HG02759 (cell line): ENCODE measurements around the gene HIBCH.
"Not testable (repeated sequence)": the region's sequence is repeated elsewhere in the genome, so short reads cannot be mapped to it uniquely, and the experiment has no call there.

Experiments used
- ATAC-seq: cut with Tn5 transposase; IDR thresholded peaks from one replicate; pipeline ENCODE4 v1.9.1; 2021; ENCODE audit warnings: mild to moderate bottlenecking, moderate library complexity; ENCODE audit not compliant: unreplicated experiment

Gene HIBCH

DNA sequence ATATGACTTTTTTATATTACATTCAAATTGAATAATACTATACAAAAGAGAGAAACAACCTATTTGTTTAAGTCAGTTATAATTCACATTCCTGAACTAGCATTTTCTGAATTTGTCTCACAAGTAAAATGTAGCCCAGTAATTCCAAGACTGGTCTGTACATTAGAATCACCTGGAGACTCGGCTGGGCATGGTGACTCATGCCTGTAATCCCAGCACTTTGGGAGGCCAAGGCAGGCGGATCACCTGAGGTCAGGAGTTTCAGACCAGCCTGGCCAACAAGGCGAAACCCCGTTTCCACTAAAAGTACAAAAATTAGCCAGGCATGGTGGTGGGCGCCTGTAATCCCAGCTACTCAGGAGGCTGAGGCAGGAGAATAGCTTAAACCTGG, 7.0 kb downstream of the HIBCH start:
- ATAC-seq = not testable (repeated sequence)

GRCh38 chr2:190311893-190312634, 7.6 kb downstream of the HIBCH start:
- no peak for ATAC-seq

DNA sequence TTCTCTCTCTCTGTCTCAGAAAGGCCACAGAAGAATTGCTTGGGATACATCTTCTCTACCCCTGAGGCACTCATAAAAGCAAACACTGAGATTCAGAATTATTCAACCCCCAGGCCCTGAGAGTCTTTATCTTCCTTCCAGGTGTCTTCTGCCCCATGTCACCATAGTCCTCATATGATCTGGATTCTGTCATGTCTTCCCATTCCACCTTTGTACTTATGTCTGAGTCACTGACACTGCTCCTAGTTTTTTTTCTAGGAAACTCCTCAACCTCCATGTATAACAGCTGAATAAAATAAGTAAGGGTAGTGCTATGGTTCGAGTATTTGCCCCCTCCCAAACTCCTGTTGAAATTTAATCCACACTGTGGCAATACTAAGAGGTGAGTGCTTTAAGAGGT, 11.6 kb downstream of the HIBCH start:
- ATAC-seq = no peak

DNA sequence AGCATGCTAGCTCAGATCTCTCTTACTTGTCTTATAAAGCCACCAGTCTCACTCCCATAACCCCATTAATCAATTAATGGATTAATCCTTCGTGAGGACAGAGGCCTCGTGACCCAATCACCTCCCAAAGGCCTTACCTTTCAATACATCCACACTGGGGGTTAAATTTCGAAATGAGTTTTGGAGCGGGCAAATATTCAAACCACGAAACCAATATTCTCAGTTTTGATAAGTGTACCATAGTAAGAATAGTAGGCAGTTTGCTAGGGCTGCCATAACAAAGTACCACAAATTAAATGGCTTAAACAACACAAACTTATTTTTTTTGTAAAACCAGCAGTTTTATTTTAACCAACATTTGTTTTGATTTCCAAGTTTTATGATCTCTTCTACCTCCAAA, 15.2 kb downstream of the HIBCH start:
- no peak for ATAC-seq

GRCh38 chr2:190303647-190304046, 16.0 kb downstream of the HIBCH start:
- no peak for ATAC-seq

- ATAC-seq = no peak
Measured at GRCh38 chr2:190302052-190302451, 17.6 kb downstream of the HIBCH start.

DNA sequence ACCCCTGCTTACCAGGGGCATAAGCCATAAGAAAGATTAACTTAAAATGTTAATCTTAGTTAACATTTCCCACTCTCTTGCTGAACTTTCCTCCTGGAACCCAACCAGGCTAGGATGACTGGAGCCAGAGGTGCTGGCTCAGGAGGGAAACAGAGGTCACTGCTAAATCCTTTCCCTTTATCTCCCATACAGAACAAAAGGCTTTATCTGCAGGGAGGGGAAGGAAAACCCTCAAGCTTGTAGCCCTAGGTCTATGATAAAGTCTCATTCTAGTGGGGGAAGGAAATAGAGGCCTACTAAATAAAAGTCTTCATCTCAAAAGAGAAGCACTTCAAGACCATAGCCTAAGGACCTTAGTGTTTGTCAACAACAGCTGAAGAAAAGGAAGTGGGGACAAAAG, 18.6 kb downstream of the HIBCH start:
- ATAC-seq = no peak

GRCh38 chr2:190297880-190298279, 21.7 kb downstream of the HIBCH start:
- ATAC-seq = not testable (repeated sequence)

DNA sequence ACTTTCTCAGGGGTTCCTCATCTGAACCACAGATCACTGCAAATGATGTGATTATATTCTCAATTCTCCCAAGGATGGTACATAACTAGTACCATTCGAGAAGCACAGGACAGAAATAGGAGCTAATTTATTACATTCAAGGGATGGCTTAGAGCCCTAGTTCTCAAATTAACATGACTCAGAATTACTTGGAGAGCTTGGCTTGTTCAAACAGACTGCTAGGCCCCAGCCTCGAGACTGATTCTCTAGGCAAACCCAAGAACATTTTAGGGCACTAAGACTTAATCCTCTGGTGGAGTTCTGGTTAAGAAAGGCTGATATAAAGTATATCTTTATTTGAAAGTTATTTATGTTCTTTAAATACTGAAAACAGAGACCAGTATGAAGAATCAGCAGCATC, 35.8 kb downstream of the HIBCH start:
- ATAC-seq = no peak

DNA sequence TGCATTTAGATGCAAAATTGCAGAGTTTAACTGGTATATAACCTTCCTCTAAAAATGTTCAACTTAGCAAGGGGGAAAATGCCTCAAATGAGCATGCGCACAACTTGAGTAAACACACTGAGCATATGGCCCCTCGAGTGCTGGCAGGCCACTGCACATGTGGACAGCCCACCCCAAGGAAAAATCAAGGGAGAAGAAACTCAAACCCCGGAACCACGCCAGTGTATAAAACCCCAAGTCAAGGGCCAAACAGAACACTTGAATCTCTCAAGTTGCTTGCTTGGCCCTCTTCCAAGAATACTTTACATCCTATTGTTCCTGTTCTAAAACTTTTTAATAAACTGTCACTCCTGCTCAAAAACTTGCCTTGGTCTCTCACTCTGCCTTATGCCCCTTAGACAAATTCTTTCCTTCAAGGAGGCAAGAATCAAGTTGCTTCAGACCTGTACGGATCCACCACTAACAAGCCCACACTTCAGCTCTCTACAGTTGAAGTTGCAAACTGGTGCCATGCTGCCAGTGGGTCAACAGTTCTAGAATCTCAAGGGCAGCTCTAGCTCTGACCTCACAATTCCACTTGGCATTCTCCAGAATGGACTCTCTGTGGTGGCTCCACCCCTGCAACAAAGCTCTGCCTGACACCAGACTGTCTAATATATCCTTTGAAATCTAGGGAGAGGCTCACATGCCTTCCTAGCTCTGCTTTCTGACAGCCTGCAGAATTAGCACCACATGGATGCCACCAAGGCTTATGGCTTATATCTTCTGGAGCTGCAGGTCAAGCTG, 38.9 kb downstream of the HIBCH start:
- ATAC-seq = no peak

DNA sequence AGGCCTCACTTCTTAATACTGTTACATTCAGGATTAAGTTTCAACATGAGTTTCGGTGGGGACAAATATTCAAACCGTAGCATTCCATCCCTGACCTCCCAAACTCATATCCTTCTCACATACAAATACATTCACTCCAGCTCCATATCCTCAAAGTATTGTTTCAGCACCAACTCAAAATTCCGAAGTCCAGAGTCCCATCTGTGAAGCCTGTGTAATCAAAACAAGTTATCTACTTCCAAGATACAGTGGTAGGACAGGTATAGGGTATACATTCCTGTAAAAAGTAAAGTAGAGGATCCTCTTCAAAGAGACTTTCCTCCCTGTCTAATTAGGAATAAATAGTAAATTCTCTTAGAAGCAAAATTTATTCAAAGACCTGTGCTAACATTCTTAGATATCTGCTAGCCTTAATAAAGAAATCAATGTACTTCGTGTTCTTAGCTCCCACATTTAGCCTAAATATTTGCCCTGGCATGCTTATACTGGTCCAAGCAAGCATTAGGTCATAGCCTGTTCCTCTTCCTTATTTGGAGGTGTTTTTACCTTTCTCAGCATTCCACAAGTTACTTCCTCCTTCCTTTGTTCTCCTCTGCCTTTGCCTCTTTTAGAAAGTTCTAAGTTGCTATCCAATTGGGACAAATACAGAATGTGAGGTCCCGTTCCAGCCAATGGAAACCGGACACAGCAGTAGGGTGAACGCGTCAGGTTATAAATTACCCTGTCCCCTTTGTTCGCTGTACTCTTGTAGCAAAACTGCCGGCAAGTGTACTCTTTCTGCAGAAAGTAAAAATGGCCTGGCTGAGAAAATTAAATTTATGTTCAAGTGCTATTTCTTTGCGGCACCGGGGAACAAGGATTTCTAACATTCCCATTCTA, 40.1 kb downstream of the HIBCH start:
- not testable (repeated sequence) for ATAC-seq

DNA sequence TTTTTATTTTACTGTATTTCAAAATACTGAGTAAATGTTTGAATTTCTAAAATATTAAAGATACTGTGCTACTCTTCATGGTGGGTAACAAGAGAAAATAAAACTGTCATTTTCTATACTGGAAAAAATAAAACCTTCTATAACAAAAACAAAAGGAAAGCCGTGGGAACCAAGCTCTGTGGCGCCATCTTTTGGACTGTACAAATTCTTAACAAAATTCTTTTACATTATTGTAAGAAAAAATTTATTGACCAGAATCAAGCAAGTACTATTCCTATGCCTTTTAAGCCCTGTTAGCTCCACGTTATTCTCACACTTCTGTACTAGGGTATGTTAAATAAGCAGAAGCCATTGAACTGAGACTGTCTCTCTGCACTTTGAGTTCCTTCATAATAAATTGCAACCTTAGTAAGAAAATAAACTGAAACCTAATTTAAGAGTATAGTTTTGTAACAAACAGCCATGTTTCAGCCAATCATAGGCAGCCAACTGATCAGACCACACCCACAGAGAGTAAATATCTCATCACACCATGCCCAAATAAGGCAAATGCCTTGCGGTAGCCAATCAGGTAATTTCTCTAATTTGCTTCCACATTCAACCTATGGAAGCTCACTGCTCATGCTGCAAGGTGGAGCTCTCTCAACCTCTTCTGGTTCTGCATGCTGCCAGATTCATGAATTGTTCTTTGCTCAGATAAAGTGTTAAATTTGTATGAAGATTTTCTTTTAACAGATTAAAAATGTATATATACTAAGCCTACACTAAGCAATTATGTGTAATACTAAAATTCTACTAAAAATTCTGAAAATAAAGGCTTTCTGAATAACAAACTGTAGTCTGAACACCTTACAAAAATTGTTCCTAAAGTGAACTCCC, 42.2 kb downstream of the HIBCH start:
- ATAC-seq = no peak

- no peak for ATAC-seq
Measured at GRCh38 chr2:190272457-190272842, 47.2 kb downstream of the HIBCH start.

DNA sequence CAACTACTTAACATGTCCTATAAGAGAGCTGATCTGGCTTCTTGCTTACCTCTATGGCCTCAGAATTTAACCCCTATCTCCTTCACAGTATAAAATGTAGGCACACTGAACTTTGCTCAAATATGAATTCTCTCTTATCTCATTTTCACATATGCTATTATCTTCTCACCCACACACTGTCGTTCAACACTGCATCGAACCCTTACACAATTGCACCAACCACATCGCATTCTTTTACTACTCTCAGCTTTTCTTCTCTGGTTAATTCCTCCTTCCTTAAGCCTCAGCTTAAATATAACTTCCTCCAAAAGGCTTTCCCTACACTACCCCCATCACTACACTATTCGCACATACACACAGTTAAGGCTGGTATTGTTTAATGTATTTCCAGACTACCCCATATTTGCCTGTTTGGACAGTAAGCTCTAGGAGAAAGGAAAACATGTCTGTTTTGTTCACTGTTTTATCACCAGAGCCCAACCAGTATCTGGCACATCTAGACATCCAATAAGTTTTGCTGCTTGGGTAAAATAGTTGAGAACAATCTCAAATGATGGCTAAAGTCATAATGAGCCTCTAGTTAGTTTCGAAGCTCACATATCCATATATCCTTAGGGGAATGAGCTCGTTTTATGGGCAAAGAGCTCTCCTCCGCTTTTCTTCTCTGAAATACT, 47.7 kb downstream of the HIBCH start:
- ATAC-seq = no peak

GRCh38 chr2:190270298-190270697, 49.3 kb downstream of the HIBCH start:
- ATAC-seq = no peak

DNA sequence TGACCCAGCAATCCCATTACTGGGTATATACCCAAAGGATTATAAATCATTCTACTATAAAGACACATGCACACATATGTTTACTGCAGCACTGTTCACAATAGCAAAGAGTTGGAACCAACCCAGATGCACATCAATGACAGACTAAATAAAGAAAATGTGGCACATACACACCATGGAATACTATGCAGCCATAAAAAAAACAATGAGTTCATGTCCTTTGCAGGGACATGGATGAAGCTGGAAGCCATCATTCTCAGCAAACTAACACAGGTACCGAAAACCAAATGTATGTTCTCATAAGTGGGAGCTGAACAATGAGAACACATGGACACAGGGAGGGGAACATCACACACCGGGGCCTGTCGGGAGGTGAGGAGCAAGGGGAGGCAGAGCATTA, 49.9 kb downstream of the HIBCH start:
- ATAC-seq = not testable (repeated sequence)

DNA sequence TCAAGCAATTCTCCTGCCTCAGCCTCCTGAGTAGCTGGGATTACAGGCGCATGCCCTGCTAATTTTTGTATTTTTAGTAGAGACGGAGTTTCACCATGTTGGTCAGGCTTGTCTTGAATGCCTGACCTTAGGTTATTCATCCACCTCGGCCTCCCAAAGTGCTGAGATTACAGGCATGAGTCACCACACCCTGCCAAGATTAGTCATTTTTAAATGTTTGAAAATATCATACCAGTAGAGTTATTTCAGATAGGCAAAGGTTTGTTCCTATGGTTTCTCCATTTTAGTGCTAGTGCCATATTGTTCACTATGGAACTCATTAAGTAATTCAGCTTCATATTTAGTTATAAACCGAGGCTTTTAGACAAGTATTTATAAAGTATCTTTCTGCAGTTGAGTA, 52.3 kb downstream of the HIBCH start:
- no peak for ATAC-seq

DNA sequence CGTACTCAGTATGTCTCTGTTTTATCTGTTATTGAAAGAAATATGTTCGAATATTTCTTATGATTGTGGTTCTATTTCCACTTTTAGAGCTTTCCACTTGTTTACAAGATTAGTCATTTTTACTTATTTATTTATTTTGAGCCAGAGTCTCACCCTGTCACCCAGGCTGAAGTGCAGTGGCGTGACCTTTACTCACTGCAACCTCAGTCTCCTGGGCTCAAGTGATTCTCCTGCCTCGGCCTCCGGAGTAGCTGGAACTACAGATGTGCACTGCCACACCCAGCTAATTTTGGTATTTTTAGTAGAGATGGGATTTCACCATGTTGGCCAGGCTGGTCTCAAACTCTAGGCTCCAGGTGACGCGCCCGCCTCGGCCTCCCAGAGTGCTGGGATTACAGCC, 53.3 kb downstream of the HIBCH start:
- ATAC-seq = no peak

DNA sequence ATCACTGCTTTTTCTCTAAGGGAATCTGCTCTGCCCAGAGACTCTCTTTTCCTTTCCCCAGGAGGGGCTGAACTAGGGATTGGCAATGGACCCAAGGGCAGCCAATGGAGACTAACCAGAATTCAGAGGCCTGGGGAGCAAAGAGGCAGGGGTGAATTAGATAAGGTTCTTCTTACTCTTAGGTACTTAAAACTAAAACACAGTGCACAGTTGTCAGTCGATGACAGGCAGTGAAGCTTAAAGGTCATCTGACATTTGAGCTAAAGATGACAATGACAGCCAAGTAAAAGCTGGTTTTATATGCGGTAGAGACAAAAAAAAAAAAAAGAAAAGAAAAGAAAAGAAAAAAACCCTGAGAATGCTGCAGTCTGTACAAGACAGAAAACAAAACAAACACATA, 57.8 kb downstream of the HIBCH start:
- ATAC-seq = no peak

- ATAC-seq = no peak
Measured at GRCh38 chr2:190256087-190256486, 63.5 kb downstream of the HIBCH start.
